Ascending aorta (tissue), 2 donors: ENCODE measurements around the gene NATD1. TPM values are rescaled to one million over a fixed set of nuclear protein-coding genes. Genes with fewer than 3 reads are reported as not detected.

ENCODE experiments used
- DNase-seq, 2 donors: peaks; one replicate each; pipeline ENCODE4 v3.0.0-alpha.2; 2019; ENCODE audit warnings: low spot score in 2 of 2
- H3K27ac ChIP-seq, 2 donors: fragments of 200-600 bp; sonication (generic); one replicate each; pipeline ENCODE4 v1.5.1; 2016 to 2017; ENCODE audit warnings: mild to moderate bottlenecking in 1 of 2
- H3K27me3 ChIP-seq: fragments of 200-600 bp; sonication (generic); one replicate; pipeline ENCODE4 v1.5.1; 2017
- H3K36me3 ChIP-seq, 2 donors: fragments of 200-600 bp; sonication (generic); one replicate each; pipeline ENCODE4 v1.5.1; 2016
- H3K4me1 ChIP-seq, 2 donors: fragments of 200-600 bp; sonication (generic); one replicate each; pipeline ENCODE4 v1.5.1; 2016 to 2017; ENCODE audit warnings: mild to moderate bottlenecking in 1 of 2
- H3K4me3 ChIP-seq, 2 donors: fragments of 200-600 bp; sonication (generic); one replicate each; pipeline ENCODE4 v1.5.1; 2016 to 2017; ENCODE audit warnings: mild to moderate bottlenecking in 1 of 2
- H3K9me3 ChIP-seq, 2 donors: fragments of 200-600 bp; sonication (generic); one replicate each; pipeline ENCODE4 v1.5.1; 2016
- intact Hi-C: fragments of 100-400 bp; cut with DNase I; formaldehyde crosslinking; loops from one replicate; pipeline ENCODE4 v1.15.1; 2023
- total RNA-seq: library from RNA; depleted of rRNA; stranded (reverse); fragments of >200 nt; gene quantifications from one replicate; pipeline ENCODE4 v1.1.0, GENCODE V29; 2016
- TF ChIP-seq, protein P1 (sequence below), 3 experiments: fragments of 200-600 bp in 2 of 3; fragments of 450-650 bp in 1 of 3; sonication (generic) in 2 of 3; IDR thresholded peaks; one replicate each; pipeline ENCODE4 v1.5.1; 2016 to 2019; ENCODE audit warnings: antibody characterized with exemption in 3 of 3, mild to moderate bottlenecking in 1 of 3, moderate library complexity in 1 of 3

NATD1 gene
- total RNA-seq, 1 donor from 2014 or later = 13.4 TPM

DNA sequence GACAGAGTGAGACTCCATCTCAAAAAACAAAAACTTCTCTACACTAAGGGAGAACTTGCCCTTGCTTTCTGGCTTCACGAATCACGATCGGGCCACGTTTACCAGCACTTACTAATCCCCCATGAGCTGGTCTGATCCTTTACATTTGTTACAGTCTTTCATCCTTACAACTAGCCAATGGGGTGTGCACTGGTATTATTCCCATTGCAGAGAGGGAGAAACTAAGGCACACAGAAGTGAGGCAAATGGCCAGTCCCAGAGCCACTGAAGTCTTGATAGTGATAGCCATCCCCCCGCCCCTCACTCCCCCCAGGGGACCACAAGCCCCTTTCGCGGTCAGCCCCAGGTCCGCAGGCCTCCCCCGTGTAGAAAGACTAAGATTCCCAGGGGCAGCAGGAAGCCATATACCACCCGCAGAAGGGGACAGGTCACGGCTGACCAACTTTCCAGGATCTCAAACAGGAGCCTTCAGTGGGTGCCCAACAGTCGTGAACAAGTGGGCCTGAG lies 868 bp downstream of the NATD1 start:
- intact Hi-C loops = loop anchor here (2.0 to 10.0 kb wide), 4 partner anchors 62 to 208 kb away; partner anchors contain the start of genes DHRS7B and USP22
- peak overlapping the region; percentile 50 to 86 for H3K4me3 ChIP-seq
- H3K4me1 ChIP-seq = peaks cover 16 to 27% of the 10 kb centered on the region in 2 donors

DNA sequence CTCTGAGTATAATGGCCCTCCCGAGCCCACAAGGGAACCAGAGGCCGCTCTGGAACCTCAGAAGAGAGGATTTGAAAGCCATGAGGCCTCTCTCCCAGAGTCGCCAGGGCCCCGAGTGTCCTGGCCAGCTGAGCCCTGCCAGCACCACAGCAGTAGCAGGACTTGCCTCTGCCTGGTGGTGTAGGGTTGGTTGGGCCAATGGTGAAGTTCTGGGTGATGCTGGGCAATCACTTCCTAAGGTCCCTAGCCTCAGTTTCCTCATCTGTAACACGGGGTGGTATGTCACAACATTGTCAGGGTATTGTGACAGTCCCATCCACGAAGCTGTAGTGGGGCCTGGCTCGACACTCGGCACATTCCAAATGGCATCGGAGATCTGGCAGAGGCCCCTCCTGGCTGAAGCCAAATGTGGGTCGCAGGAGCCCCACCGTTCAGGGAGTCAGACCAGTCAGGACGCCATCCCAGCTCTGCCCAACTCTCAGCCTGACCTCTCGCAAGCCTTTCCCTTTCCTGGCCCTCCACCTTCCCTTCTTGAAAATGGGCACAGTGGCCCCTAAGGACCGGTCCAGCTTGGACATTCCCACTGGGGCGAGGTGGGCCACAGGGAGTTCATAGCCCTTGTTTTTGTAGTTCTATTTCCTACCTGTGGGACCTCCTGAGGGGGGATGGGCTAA lies 1.7 kb downstream of the NATD1 start:
- H3K27ac ChIP-seq = peak overlapping the region; percentile 76 to 77
- TF ChIP-seq, protein P1, sequence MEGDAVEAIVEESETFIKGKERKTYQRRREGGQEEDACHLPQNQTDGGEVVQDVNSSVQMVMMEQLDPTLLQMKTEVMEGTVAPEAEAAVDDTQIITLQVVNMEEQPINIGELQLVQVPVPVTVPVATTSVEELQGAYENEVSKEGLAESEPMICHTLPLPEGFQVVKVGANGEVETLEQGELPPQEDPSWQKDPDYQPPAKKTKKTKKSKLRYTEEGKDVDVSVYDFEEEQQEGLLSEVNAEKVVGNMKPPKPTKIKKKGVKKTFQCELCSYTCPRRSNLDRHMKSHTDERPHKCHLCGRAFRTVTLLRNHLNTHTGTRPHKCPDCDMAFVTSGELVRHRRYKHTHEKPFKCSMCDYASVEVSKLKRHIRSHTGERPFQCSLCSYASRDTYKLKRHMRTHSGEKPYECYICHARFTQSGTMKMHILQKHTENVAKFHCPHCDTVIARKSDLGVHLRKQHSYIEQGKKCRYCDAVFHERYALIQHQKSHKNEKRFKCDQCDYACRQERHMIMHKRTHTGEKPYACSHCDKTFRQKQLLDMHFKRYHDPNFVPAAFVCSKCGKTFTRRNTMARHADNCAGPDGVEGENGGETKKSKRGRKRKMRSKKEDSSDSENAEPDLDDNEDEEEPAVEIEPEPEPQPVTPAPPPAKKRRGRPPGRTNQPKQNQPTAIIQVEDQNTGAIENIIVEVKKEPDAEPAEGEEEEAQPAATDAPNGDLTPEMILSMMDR (IDR thresholded peaks at IDR 0.05) = no peak
- H3K36me3 ChIP-seq = no peaks in the 10 kb centered on the region
- intact Hi-C loops = loop anchor here (2.0 to 10.0 kb wide), 4 partner anchors 63 to 207 kb away; partner anchors contain the start of genes DHRS7B and USP22
- no peaks in the 10 kb centered on the region for H3K9me3 ChIP-seq
- H3K4me1 ChIP-seq = peaks cover 16 to 27% of the 10 kb centered on the region in 2 donors
- H3K27me3 ChIP-seq = no peaks in the 10 kb centered on the region
- peak overlapping the region; percentile 50 to 86 for H3K4me3 ChIP-seq
- DNase-seq = no peak

More for the DNA sequence above, 868 bp downstream of the NATD1 start:
- Histone ChIP-seq H3K9me3 (no peaks in the 10 kb centered on the region), H3K27me3 (no peaks in the 10 kb centered on the region), H3K36me3 (no peaks in the 10 kb centered on the region), H3K27ac (peak overlapping the region; percentile 76 to 77)
- no peak for DNase-seq
- TF ChIP-seq, protein P1 (IDR thresholded peaks at IDR 0.05) = no peak

DNA sequence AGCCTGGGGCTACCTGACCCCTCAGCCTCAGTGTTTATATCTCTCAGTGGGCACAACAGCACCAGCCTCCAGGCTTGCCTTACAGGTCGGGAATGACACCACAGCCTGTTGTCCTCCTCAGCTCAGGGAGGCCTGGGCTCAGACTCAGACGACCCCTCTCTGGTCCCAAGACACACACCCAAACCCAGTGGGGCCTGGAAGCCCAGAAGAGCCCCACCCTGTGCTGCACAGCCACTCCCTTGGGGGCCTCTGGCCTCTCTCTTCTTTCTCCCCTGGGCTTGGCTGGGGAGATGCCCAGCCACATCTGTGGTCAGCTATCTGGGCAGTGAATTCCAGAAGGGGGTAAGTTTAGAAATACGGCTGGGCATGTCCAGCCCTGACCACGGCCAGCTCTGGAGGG lies 2.4 kb downstream of the NATD1 start:
- H3K4me1 ChIP-seq = peaks cover 16 to 30% of the 10 kb centered on the region in 2 donors
- peak overlapping the region; percentile 76 to 77 for H3K27ac ChIP-seq
- intact Hi-C loops = loop anchor here (10.0 kb wide), 2 partner anchors 64 to 206 kb away; partner anchors contain the start of gene USP22
- peak overlapping the region in 1 of 2 donors; percentile 86 for H3K4me3 ChIP-seq
- H3K36me3 ChIP-seq = no peaks in the 10 kb centered on the region
- no peak for DNase-seq
- no peaks in the 10 kb centered on the region for H3K9me3 ChIP-seq
- TF ChIP-seq, protein P1 (IDR thresholded peaks at IDR 0.05) = no peak
- no peaks in the 10 kb centered on the region for H3K27me3 ChIP-seq

DNA sequence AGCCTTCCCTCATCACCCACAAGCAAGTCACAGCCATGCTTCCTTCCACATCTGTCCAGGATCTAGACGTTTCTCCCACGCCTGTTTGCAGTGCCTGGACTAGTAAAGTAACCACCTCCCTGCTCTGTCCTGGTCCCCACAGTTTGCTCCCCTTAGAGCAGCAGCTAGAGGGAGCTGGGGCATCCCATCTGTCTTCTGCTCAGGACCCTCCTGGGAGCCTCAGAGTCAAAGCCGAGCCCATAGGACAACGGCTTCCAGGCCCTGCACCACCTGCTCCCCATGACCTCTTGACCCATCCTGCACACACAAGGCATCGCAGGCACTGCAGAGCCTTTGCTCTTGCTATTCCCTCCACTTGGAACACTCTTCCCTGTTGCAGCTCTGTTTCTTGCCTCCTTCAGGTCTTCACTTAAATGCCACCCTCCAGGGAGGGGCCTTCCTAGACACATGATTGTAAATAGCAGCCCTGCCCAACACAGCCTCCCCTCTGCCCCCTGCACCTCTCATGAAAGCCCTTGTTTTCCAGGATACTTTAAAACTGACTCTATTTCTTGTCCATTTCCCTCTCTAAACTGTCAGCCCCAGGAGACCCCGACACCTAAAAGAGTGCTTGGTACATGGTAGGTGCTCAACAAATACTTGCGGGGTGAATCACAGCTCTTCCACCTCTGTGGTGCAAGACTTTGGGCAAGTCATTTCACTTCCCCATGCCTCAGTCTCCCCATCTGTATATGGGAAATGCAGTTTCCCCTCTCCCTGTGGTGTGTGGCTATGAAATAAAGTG lies 3.1 kb downstream of the NATD1 start:
- Histone ChIP-seq H3K4me1 (peaks cover 16 to 32% of the 10 kb centered on the region in 2 donors), H3K27ac (peak overlapping the region; percentile 76 to 77), H3K4me3 (no peak overlapping the region), H3K9me3 (no peaks in the 10 kb centered on the region), H3K36me3 (no peaks in the 10 kb centered on the region), H3K27me3 (no peaks in the 10 kb centered on the region)
- intact Hi-C loops = loop anchor here (10.0 kb wide), 2 partner anchors 65 to 205 kb away; partner anchors contain the start of gene USP22
- DNase-seq = no peak
- TF ChIP-seq, protein P1 (IDR thresholded peaks at IDR 0.05) = no peak

DNA sequence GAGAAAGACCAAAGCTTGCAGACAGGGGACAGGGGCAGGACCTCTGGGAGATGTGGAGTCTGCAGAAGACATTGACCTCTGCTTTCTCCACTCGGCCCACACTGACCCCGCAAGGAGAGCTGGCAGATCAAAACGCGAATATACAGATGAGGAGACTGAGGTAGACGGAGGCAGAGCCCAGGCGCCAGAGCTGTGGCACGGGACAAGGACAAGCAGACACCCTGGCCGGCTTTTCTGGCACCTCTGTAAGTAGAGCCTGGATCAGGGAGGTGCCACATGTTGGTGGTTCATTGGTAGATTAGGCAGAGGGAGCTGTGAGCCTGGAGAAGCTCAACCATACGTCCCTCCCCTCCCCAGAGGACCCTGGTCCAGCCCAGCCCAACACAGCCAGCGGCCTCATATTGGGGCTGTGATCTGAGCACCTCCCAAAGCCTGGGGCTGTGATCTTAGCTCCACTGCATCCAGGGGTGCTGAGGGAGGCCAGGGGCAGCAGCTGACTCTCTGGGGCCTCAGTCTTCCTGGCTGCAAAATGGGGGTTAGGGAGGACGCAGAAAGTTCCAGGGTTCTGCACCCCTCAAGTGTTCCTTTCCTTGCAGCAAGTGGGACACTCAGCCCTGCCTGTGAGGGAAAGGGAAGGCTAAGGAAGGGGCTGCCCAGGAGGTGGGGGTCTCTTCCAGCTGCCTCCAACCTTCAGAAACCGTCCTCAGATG lies 4.0 kb downstream of the NATD1 start:
- Histone ChIP-seq H3K4me3 (no peak overlapping the region), H3K4me1 (peaks cover 16 to 32% of the 10 kb centered on the region in 2 donors), H3K36me3 (no peaks in the 10 kb centered on the region), H3K27ac (no peak overlapping the region), H3K27me3 (no peaks in the 10 kb centered on the region), H3K9me3 (no peaks in the 10 kb centered on the region)
- TF ChIP-seq, protein P1 (IDR thresholded peaks at IDR 0.05) = no peak
- DNase-seq = no peak
- intact Hi-C loops = no loop called here
